Measurements from ENCODE around the gene TNFSF4.

TNFSF4 gene

DNA sequence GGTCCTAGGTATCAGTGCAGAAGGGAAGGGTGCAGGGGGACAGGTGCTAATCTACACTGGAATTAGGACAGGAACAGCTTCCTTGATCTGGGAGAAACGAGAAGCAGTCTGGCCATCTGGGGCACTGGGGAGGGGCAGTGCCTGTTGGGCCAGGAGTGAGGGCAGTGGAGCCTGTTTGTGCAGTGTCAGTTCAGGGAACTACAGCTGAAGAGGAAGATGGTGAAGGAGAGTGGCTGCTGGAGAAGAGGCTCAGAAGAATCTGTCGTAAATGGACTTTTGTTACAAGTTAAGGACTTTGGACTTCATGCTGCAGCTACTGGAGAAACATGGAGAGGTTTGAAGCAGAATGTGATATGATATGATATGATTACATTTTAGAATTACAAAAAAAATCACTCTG lies 3.2 kb upstream of the TNFSF4 start:
- peak; percentile 43 for DNase-seq

DNA sequence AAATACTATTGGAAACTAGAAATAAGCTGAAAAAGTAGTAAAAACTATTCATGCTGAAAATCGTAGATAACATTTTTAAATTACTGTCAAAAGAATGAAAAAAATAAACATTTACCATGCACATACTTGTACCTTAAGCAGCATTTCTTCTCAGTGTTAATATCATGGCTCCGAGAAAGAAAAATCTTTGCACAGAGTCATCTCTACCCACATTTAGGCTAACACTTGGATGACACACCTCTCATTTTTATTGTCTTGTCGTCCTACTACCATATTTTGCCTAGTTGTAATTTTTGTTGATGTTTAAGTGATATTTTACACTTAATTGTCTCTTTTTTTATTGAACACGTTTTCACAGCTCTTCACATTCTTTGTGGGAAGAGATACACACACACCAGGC lies 1.7 kb upstream of the TNFSF4 start:
- no peak for DNase-seq

DNA sequence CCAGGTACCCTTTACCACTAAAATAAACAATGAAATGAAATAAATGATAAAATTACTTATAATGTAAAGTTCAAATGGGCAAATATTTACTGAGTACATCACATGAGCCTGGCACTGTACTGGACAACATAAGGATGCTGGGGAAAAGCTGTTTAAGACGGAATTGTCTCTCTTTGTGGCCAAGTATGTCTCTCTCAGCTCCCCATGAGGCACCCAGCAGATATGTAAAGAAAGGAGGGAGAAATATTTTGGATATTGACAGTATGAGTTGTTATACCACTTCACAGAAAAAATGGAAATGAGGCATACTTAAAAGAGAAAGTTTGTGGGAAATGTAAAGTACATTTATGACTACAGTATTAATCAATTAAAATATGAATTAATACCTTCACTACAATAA lies 1.0 kb upstream of the TNFSF4 start:
- no peak for DNase-seq

GRCh38 chr1:173205146-173206051 lies 1.7 kb downstream of the TNFSF4 start:
- peak; percentile 87 for DNase-seq

- no peak for DNase-seq
Observed at GRCh38 chr1:173204693-173205092, 2.4 kb downstream of the TNFSF4 start.

GRCh38 chr1:173202424-173203145 lies 4.5 kb downstream of the TNFSF4 start:
- peak; percentile 19 for DNase-seq

DNA sequence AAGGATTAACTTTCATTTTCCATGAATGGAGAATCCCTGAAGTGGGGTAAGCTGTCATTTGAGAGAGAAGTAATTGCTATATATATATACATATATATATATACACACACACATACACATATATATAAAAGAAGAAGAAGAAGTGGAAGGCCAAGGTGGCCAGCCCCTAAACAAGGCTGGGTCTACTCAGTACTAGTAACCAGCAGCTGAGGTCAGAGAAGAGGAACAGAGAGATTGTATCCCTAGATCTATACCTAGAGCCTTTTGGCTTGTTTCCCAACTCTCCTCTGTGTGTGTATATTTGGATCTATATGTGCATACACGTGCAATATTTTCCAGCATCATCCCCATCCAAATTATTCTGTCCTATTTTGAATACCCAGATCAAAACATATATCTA lies 5.2 kb downstream of the TNFSF4 start:
- no peak for DNase-seq

DNA sequence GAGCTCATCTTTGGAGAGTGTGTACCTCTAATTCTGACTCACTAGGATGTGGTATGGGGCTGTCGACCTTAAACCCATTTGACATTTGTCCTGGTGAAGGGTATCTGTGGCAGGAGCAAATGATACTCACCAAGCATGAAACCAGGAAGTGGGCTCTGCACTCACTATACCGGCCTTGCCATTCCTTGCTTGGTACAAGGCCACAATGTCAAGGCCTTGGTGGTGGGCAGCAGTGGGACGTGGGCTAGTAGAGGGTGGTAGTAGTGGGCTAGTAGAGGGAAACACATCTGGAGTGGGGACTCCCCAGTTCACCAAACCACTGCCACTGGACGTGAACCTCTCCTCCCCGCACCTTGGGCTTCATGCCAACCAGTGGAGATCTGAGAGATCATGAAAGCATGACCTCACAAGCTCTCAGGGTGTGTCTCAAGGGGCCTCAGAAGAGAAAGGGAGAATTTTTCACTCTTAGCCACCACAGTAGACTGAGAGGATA lies 11.5 kb downstream of the TNFSF4 start:
- DNase-seq = no peak

- peak; percentile 27 for DNase-seq
Observed at GRCh38 chr1:173193639-173194038, 13.5 kb downstream of the TNFSF4 start.

DNA sequence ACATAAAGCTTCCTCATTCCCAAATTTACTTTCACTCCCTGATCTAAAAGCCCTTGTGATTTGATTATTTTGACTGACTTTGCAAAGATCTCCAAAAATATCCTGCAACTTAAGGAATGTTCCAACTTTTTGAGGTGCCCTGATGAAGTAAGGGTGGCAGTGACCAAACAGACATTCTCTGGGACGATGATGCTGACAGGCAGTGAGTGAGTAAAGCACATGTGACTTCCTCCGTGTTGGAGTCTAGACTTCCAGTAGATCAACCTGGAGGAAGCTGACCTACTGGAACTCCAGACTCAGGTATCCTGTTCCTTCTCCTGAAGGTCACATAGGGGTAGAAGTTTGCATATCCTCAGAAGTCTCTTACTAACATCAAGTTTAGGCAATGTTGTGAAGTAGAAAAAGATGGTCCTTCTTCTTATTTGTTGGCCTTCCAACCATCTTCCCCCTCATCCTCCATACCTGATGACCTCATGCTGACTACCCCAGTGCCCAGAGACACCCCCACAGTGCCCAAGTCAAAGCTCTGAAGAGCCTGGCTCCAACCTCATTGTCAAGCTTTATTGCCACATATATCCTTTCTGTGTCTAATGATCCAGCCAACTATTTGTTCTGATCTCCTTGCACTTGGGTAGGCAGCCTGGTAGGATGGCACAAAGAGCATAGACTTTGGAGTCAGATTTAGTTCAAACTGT lies 16.0 kb downstream of the TNFSF4 start:
- DNase-seq = no peak

- DNase-seq = no peak
Observed at GRCh38 chr1:173190101-173190936, 16.8 kb downstream of the TNFSF4 start.

DNA sequence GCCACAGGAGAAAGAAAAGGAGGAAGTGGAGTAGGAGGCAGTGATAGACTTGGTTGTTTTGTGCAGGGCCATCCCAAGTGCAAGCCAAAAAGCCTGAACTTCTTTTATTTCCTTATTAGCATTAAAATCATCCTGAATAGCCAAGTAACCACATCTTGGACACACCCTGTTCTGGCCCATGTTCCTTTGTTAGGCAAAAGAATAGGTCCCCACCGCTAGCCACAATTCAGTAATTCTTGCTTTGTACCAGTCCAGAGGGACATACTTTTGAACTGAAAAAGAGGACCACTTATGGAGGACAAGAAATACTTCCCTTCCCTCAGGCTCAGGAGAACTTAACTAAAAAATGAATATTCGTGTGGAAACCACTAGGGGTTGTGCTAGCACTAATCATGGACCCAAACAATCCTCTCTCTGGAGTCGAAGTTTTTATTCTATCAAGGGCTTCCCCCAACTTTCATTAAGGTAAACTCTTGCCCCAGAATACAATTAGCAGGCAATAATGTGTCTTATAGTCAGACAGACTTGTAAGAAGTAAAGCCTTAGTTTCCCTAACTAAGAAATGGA lies 19.4 kb downstream of the TNFSF4 start:
- no peak for DNase-seq

GRCh38 chr1:173181791-173182190 lies 25.3 kb downstream of the TNFSF4 start:
- no peak for DNase-seq

DNA sequence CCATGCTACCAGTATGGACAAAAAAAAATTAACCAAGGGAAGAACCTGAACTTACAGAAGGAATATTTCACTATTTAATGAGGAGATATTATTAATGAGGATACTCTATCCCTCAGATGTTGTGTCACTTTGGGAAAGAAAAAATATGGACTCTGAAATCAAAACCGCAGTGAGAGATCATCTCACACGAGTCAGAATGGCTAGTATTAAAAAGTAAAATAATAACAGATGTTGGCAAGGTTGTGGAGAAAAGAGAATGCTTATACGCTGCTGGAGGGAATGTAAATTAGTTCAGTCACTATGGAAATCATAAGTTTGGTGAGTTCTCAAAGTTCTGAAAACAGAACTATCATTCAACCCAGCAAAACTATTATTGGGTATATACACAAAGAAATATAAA lies 30.9 kb downstream of the TNFSF4 start:
- no peak for DNase-seq

- DNase-seq = no peak
Observed at GRCh38 chr1:173175514-173176145, 31.5 kb downstream of the TNFSF4 start.

GRCh38 chr1:173173388-173173787 lies 33.7 kb downstream of the TNFSF4 start:
- no peak for DNase-seq

GRCh38 chr1:173171152-173171551 lies 36.0 kb downstream of the TNFSF4 start:
- DNase-seq = no peak

DNA sequence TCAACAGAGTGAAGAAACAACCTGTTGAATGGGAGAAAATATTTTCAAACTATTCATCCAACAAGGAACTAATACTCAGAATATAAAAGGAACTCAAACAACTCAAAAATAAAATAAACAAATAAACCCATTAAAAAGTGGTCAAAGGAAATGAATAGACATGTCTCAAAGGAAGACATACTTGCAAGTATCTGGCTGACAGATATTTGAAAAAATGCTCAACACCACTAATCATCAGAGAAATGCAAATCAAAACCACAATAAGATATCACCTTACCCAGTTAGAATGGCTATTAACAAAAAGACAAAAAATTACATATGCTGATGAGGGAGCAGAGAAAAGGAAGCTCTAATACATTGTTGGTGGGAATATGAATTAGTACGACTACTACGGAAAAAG lies 38.2 kb downstream of the TNFSF4 start:
- DNase-seq = no peak

DNA sequence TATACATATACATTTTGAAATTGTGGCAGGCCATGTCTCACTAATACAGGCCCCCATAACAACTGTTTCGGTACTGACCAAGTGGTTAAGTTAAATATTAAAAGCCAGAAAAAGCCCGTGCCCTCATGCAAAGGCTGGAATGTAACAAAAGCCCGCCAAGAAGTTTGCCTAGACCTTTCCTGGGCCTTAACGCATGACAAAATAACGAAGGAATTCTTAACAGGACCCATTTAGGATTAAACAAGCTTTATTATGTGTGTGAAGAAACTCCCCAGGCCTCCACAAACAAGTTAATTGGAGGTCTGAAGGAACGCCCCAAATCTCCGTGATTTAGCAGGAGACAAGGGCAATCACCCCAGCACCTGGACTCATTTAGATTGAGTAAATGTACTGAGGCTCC lies 42.4 kb downstream of the TNFSF4 start:
- no peak for DNase-seq

DNA sequence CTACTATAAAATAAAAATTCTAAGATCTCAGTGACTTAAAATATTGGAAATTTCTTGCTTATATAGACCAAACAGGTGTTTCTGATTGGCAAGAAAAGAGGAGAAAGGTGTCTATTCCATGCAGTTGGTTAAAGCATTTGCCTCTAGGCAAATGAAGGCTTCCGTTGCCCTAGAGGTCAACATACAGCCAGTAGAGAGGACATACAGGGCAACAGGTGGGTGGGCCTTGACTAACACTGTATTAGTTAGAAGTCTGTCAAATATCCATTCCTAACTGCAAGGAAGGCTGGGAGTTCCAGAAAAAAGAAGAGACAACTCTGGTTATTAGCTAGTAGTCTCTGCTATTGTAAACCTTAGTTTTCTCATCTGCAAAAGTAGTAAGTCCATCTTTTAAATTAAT lies 43.0 kb downstream of the TNFSF4 start:
- no peak for DNase-seq

DNA sequence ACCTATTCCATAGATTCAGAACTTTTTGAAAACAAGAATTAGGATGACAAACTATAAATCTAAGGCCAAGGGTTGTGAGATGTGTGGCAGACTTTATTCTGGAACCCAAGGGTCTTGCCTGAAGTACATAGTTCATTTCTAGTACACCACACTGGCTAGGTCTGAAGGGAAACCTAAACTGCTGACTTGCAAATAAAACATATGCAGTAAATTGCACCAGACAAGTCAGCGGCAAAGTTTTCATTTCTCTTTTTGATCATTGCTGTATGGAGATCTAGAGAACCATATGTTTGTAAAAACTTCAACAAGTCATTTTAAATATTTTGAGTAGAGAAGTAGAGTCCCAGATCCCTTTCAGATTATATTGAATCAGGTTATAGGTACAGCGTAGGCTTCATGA lies 43.9 kb downstream of the TNFSF4 start:
- DNase-seq = no peak

GRCh38 chr1:173162601-173163000 lies 44.5 kb downstream of the TNFSF4 start:
- DNase-seq = no peak
